Mesendoderm (in vitro differentiated cells): Measurements from ENCODE around the gene NME3.

Experiments
- DNase-seq: peaks from one replicate; pipeline ENCODE4 v3.0.0; 2013
- H2AK5ac ChIP-seq: 2 replicates; pipeline ENCODE4 v1.6.1; 2013; ENCODE audit warnings: low read length, inconsistent platforms
- H2BK120ac ChIP-seq: 2 replicates; pipeline ENCODE4 v1.6.1; 2013; ENCODE audit warnings: low read depth, mild to moderate bottlenecking, low read length, moderate library complexity, mixed read lengths
- H2BK15ac ChIP-seq: replicated peaks from 2 replicates; pipeline ENCODE4 v1.6.1; 2013; ENCODE audit warnings: low read depth, mild to moderate bottlenecking, moderate library complexity
- H2BK5ac ChIP-seq: 2 replicates; pipeline ENCODE4 v1.6.1; 2013; ENCODE audit warnings: low read length, inconsistent platforms
- H3K18ac ChIP-seq: 2 replicates; pipeline ENCODE4 v1.6.1; 2013; ENCODE audit warnings: mild to moderate bottlenecking, low read length, mixed read lengths
- H3K23ac ChIP-seq: one replicate; pipeline ENCODE4 v1.6.1; 2013; ENCODE audit warnings: low read length
- H3K27ac ChIP-seq: 2 replicates; pipeline ENCODE4 v1.5.1; 2013; ENCODE audit warnings: low read depth, mild to moderate bottlenecking, inconsistent platforms, low read length, moderate library complexity
- H3K27me3 ChIP-seq: 2 replicates; pipeline ENCODE4 v1.6.1; 2013; ENCODE audit warnings: low read length, control low read depth, mild to moderate bottlenecking, inconsistent platforms; ENCODE audit not compliant: insufficient read depth, poor library complexity
- H3K36me3 ChIP-seq: 2 replicates; pipeline ENCODE4 v1.6.1; 2013; ENCODE audit warnings: low read length, inconsistent platforms; ENCODE audit not compliant: control insufficient read depth, insufficient read depth
- H3K4ac ChIP-seq: one replicate; pipeline ENCODE4 v1.6.1; 2013; ENCODE audit warnings: low read depth, mild to moderate bottlenecking, low read length, moderate library complexity
- H3K4me1 ChIP-seq: 2 replicates; pipeline ENCODE4 v1.6.1; 2013; ENCODE audit warnings: low read depth, low read length, inconsistent platforms; ENCODE audit not compliant: control insufficient read depth
- H3K4me2 ChIP-seq: 2 replicates; pipeline ENCODE4 v1.6.1; 2013; ENCODE audit warnings: low read length
- H3K4me3 ChIP-seq: 2 replicates; pipeline ENCODE4 v1.5.1; 2013; ENCODE audit warnings: mild to moderate bottlenecking, low read length
- H3K56ac ChIP-seq: one replicate; pipeline ENCODE4 v1.6.1; 2013; ENCODE audit warnings: low read length
- H3K79me1 ChIP-seq: 2 replicates; pipeline ENCODE4 v1.6.1; 2013; ENCODE audit warnings: low read length, inconsistent platforms
- H3K79me2 ChIP-seq: 2 replicates; pipeline ENCODE4 v1.6.1; 2013; ENCODE audit warnings: mild to moderate bottlenecking, low read length; ENCODE audit not compliant: control insufficient read depth, insufficient read depth
- H3K9ac ChIP-seq: 2 replicates; pipeline ENCODE4 v1.6.1; 2013; ENCODE audit warnings: low read length, inconsistent platforms
- H4K5ac ChIP-seq: one replicate; pipeline ENCODE4 v1.6.1; 2013; ENCODE audit warnings: low read length
- H4K8ac ChIP-seq: one replicate; pipeline ENCODE4 v1.6.1; 2013; ENCODE audit warnings: low read depth, mild to moderate bottlenecking, control low read depth, low read length, moderate library complexity
- WGBS: extraction: QIAGEN DNeasy Blood & Tissue Kit; methylation state at CpG from one replicate; pipeline ENCODE4 v1.1.7; 2013; ENCODE audit warnings: low lambda C conversion rate, missing lambda C conversion rate; ENCODE audit not compliant: insufficient coverage; ENCODE audit errors: extremely low coverage; 5-methylcytosine and 5-hydroxymethylcytosine counted together

NME3 gene

GRCh38 chr16:1747934-1748333 lies 23.4 kb downstream of the NME3 start:
- H3K9ac ChIP-seq, result no peak overlapping the region
- no peak overlapping the region for H3K23ac ChIP-seq
- no peaks in the 10 kb centered on the region for H3K79me2 ChIP-seq
- no peak overlapping the region for H3K56ac ChIP-seq
- H3K4me2 ChIP-seq, result no peak overlapping the region
- no peak overlapping the region for H2AK5ac ChIP-seq
- WGBS, result no CpG with 5 or more reads among the region's 11 CpGs
- H3K4ac ChIP-seq, result no peak overlapping the region
- no peak overlapping the region for H3K27ac ChIP-seq
- DNase-seq, result no peak
- H2BK15ac ChIP-seq, result no peak overlapping the region
- no peak overlapping the region for H4K5ac ChIP-seq
- no peak overlapping the region for H3K18ac ChIP-seq
- no peak overlapping the region for H2BK120ac ChIP-seq
- no peaks in the 10 kb centered on the region for H3K27me3 ChIP-seq
- no peaks in the 10 kb centered on the region for H3K4me1 ChIP-seq
- no peak overlapping the region for H4K8ac ChIP-seq
- H3K4me3 ChIP-seq, result no peak overlapping the region
- no peaks in the 10 kb centered on the region for H3K79me1 ChIP-seq
- H3K36me3 ChIP-seq, result peaks cover 2% of the 10 kb centered on the region
- H2BK5ac ChIP-seq, result no peak overlapping the region

DNA sequence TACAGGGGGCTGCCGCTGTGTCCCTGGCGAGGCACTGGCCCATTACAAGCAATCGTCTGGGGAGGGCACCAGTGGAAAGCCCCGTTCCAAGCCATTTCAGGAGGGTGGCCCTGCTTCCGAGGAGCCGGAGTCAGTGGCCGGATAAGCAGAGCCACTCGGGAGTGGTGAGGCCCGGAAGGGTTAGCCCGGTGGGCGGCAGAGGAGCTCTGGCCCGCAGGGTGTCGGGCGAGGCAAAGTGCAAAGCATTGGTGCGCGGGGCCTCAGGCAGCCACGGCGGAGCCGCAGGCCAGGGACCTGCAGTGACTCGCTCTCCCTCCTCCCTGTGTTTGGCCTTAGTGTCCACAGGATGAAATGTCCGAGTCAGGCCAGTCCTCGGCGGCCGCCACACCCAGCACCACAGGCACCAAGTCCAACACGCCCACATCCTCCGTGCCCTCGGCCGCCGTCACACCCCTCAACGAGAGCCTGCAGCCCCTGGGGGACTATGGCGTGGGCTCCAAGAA lies 24.6 kb downstream of the NME3 start:
- Histone ChIP-seq H3K27ac (no peak overlapping the region), H2BK5ac (no peak overlapping the region), H3K18ac (no peak overlapping the region), H3K79me2 (no peaks in the 10 kb centered on the region), H3K4ac (no peak overlapping the region), H4K8ac (no peak overlapping the region), H2AK5ac (no peak overlapping the region), H3K23ac (no peak overlapping the region), H2BK15ac (no peak overlapping the region), H4K5ac (no peak overlapping the region), H3K4me3 (no peak overlapping the region), H3K27me3 (no peaks in the 10 kb centered on the region), H3K9ac (no peak overlapping the region), H3K4me1 (no peaks in the 10 kb centered on the region), H3K4me2 (no peak overlapping the region), H2BK120ac (no peak overlapping the region), H3K36me3 (no peaks in the 10 kb centered on the region), H3K79me1 (no peaks in the 10 kb centered on the region), H3K56ac (no peak overlapping the region)
- WGBS, result no CpG with 5 or more reads among the region's 31 CpGs
- no peak for DNase-seq

- no peak overlapping the region for H4K5ac ChIP-seq
- no peaks in the 10 kb centered on the region for H3K36me3 ChIP-seq
- H3K4me1 ChIP-seq, result no peaks in the 10 kb centered on the region
- H3K4me2 ChIP-seq, result no peak overlapping the region
- H3K27me3 ChIP-seq, result no peaks in the 10 kb centered on the region
- peak; percentile 60 for DNase-seq
- H3K9ac ChIP-seq, result no peak overlapping the region
- H3K56ac ChIP-seq, result no peak overlapping the region
- no peak overlapping the region for H3K18ac ChIP-seq
- no peak overlapping the region for H3K23ac ChIP-seq
- H3K79me2 ChIP-seq, result no peaks in the 10 kb centered on the region
- no CpG with 5 or more reads among the region's 29 CpGs for WGBS
- H2AK5ac ChIP-seq, result no peak overlapping the region
- no peak overlapping the region for H3K27ac ChIP-seq
- no peak overlapping the region for H2BK120ac ChIP-seq
- H4K8ac ChIP-seq, result no peak overlapping the region
- H3K4me3 ChIP-seq, result no peak overlapping the region
- H3K4ac ChIP-seq, result no peak overlapping the region
- H2BK5ac ChIP-seq, result no peak overlapping the region
- H2BK15ac ChIP-seq, result no peak overlapping the region
- H3K79me1 ChIP-seq, result no peaks in the 10 kb centered on the region
These were observed 25.2 kb downstream of the NME3 start for GRCh38 chr16:1745900-1746692.

GRCh38 chr16:1745181-1745899 lies 26.0 kb downstream of the NME3 start:
- H2BK5ac ChIP-seq, result no peak overlapping the region
- no CpG with 5 or more reads among the region's 25 CpGs for WGBS
- no peak overlapping the region for H3K18ac ChIP-seq
- no peaks in the 10 kb centered on the region for H3K4me1 ChIP-seq
- no peaks in the 10 kb centered on the region for H3K79me2 ChIP-seq
- no peaks in the 10 kb centered on the region for H3K79me1 ChIP-seq
- H3K27ac ChIP-seq, result no peak overlapping the region
- peak; percentile 14 for DNase-seq
- H3K4me3 ChIP-seq, result no peak overlapping the region
- no peak overlapping the region for H3K56ac ChIP-seq
- H2BK15ac ChIP-seq, result no peak overlapping the region
- H3K27me3 ChIP-seq, result no peaks in the 10 kb centered on the region
- H3K4me2 ChIP-seq, result no peak overlapping the region
- H3K36me3 ChIP-seq, result no peaks in the 10 kb centered on the region
- H3K23ac ChIP-seq, result no peak overlapping the region
- H2BK120ac ChIP-seq, result no peak overlapping the region
- no peak overlapping the region for H4K5ac ChIP-seq
- no peak overlapping the region for H2AK5ac ChIP-seq
- no peak overlapping the region for H4K8ac ChIP-seq
- H3K4ac ChIP-seq, result no peak overlapping the region
- H3K9ac ChIP-seq, result no peak overlapping the region

DNA sequence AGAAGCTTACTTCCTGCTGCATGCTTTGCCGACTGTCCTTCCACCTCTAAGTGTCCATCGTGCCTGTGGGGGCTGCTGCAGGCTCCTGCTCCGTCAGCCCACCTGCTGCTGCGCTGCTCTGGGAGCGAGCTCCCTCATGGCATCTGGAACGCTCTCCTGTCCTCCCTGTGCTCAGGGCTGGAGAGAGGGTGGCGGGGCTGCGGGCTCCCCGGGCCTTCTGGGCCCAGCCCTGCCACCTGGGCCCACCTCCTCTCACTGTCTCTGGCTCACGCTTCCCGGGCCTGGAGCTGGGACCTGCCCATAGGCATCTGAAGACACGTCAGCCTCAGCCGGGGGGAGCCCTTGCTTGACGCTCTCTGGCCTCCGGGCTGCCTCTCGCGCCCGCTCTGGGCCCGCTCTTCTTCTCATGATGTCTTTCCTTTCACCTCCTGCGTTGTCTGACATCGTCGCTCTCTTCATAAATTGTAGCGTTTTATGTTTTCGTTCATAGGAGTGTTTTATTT lies 27.0 kb downstream of the NME3 start:
- Histone ChIP-seq H4K8ac (no peak overlapping the region), H3K9ac (no peak overlapping the region), H2BK5ac (no peak overlapping the region), H4K5ac (no peak overlapping the region), H3K79me1 (no peaks in the 10 kb centered on the region), H3K79me2 (no peaks in the 10 kb centered on the region), H3K18ac (no peak overlapping the region), H3K4me3 (no peak overlapping the region), H3K4me1 (no peaks in the 10 kb centered on the region), H2BK15ac (no peak overlapping the region), H3K4ac (no peak overlapping the region), H3K27me3 (no peaks in the 10 kb centered on the region), H3K23ac (no peak overlapping the region), H2AK5ac (no peak overlapping the region), H3K36me3 (no peaks in the 10 kb centered on the region), H3K4me2 (no peak overlapping the region), H3K56ac (no peak overlapping the region), H3K27ac (no peak overlapping the region), H2BK120ac (no peak overlapping the region)
- no CpG with 5 or more reads among the region's 24 CpGs for WGBS
- DNase-seq, result no peak
